ENCODE measurements around the gene CD79B.

CD79B gene

DNA sequence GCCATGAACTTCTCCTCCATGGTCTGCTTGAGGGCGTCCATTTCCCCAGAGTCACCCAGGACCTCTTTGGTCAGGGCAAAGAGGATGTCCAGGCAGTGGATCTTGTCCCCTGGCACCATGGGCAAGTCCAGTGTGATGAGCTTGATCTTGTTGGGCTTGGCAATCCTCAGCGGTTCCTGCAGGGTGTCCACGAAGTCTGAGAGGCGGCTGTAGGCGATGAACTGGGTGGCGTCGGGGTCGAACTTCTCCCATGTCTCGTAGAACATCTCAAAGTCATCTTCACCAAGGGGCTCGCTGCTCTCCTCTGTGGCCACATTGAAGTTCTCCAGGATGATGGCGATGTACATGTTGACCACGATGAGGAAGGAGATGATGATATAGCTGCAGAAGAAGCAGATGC, 9.0 kb upstream of the CD79B start:
- no peak for TF ChIP-seq ZNF549 (tag by site-specific recombination; IDR thresholded peaks at IDR 0.05)
- no peak for TF ChIP-seq ZNF184 (tag by site-specific recombination; IDR thresholded peaks at IDR 0.05)
- TF ChIP-seq ZNF664 (tag by site-specific recombination; IDR thresholded peaks at IDR 0.05): no peak
- Histone ChIP-seq H3K4me1 (ENCODE audit: control insufficient read depth, insufficient read depth, low read length) (no peaks in the 10 kb centered on the region), H3K4me3 (ENCODE audit: low read depth, low read length) (no peak overlapping the region), H3K36me3 (ENCODE audit: control insufficient read depth in 2 of 2, insufficient read depth in 1 of 2, low read length in 2 of 2) (no peaks in the 10 kb centered on the region), H3K9me3 (ENCODE audit: control insufficient read depth, insufficient read depth, low read depth, low read length) (no peaks in the 10 kb centered on the region), H3K27ac (ENCODE audit: extremely low read depth, low read depth, low read length) (no peak overlapping the region)
- CTCF ChIA-PET: interaction anchor here (0.6 to 0.8 kb wide), 2 partner anchors 22 to 340 kb away, joined by 3 read pairs; no protein-coding TSS in a partner anchor
- POLR2A ChIA-PET: no interaction called here

DNA sequence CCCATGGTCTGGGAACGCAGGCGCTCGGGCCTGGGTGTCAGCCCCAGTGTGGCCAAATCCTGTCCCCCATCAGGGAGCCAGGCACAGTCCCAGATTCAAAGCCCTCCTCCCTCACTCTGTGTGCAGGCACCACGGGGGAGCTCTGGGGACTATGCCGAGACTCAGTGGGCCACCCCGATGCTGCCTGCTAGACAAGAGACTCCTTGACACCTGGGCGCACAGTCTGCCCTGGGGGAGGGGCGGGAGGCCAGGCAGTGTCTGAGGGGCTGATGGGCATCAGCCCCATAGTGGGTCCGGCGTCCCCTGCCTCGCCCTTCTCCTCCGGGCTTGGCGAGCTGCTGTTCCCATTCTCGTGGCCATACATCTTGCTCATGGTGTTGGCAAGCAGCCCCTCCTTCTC, 8.5 kb upstream of the CD79B start:
- Histone ChIP-seq H3K36me3 (ENCODE audit: control insufficient read depth in 2 of 2, insufficient read depth in 1 of 2, low read length in 2 of 2) (no peaks in the 10 kb centered on the region), H3K9me3 (ENCODE audit: control insufficient read depth, insufficient read depth, low read depth, low read length) (no peaks in the 10 kb centered on the region), H3K4me1 (ENCODE audit: control insufficient read depth, insufficient read depth, low read length) (no peaks in the 10 kb centered on the region), H3K27ac (ENCODE audit: extremely low read depth, low read depth, low read length) (no peak overlapping the region), H3K4me3 (ENCODE audit: low read depth, low read length) (no peak overlapping the region)
- CTCF ChIA-PET: interaction anchor here (0.6 kb wide), 1 partner anchor 341 kb away, joined by 3 read pairs; no protein-coding TSS in a partner anchor
- POLR2A ChIA-PET: no interaction called here
- TF ChIP-seq OVOL3 (tag by site-specific recombination; IDR thresholded peaks at IDR 0.05) (no peak), ZNF677 (tag by site-specific recombination; IDR thresholded peaks at IDR 0.05) (no peak), BCL11A (tag by site-specific recombination; IDR thresholded peaks at IDR 0.05; ENCODE audit: low read depth) (no peak), ZNF132 (tag by site-specific recombination; IDR thresholded peaks at IDR 0.05; ENCODE audit: borderline replicate concordance) (no peak), ZNF549 (tag by site-specific recombination; IDR thresholded peaks at IDR 0.05) (no peak), ZNF112 (tag by site-specific recombination; IDR thresholded peaks at IDR 0.05) (no peak), YY1 (tag by site-specific recombination; IDR thresholded peaks at IDR 0.05) (no peak), ZNF398 (tag by site-specific recombination; IDR thresholded peaks at IDR 0.05) (no peak), BCL11B (tag by site-specific recombination; IDR thresholded peaks at IDR 0.05; ENCODE audit: low read depth) (no peak), SETDB1 (IDR thresholded peaks at IDR 0.05; ENCODE audit: insufficient read length, low read length) (no peak), ZNF24 (tag by site-specific recombination; IDR thresholded peaks at IDR 0.05) (no peak), ZNF433 (tag by site-specific recombination; IDR thresholded peaks at IDR 0.05; ENCODE audit: low read depth) (no peak), PATZ1 (tag by site-specific recombination; IDR thresholded peaks at IDR 0.05) (no peak), ZBTB48 (tag by site-specific recombination; IDR thresholded peaks at IDR 0.05) (no peak), ZNF146 (tag by site-specific recombination; IDR thresholded peaks at IDR 0.05) (no peak), ZNF529 (tag by site-specific recombination; IDR thresholded peaks at IDR 0.05; ENCODE audit: insufficient replicate concordance) (no peak), ZBTB17 (tag by site-specific recombination; IDR thresholded peaks at IDR 0.05) (no peak), TCF7L2 (IDR thresholded peaks at IDR 0.05; ENCODE audit: borderline replicate concordance, low read depth, low read length) (no peak), ZNF350 (tag by site-specific recombination; IDR thresholded peaks at IDR 0.05) (no peak), ZNF510 (tag by site-specific recombination; IDR thresholded peaks at IDR 0.05; ENCODE audit: insufficient replicate concordance) (no peak)
